ENCODE results near the gene CDC23. TPM values are rescaled to one million over a fixed set of nuclear protein-coding genes. Genes with fewer than 3 reads are reported as not detected.

The CDC23 gene
- total and polyA plus RNA-seq, 2 of the 8 experiments (the other 6 are each of a cell fraction or from before 2014, with no cell fraction given), result 32.6 to 45.7 TPM

GRCh38 chr5:138178516-138179276 is 34.4 kb downstream of the CDC23 start, which contains the start of the genes BRD8 and KIF20A (continued):
- 0 out of 2 replicates have a peak, but pooled peaks have one; percentile 26 for TF ChIP-seq EGR1 (IDR thresholded peaks at IDR 0.05; ENCODE audit: borderline replicate concordance, low read depth, low read length)
- no peak for TF ChIP-seq CTBP2 (IDR thresholded peaks at IDR 0.05; ENCODE audit: borderline replicate concordance, insufficient read depth, insufficient read length, low read length)
